ENCODE results near the gene FBXO42.

Gene FBXO42

DNA sequence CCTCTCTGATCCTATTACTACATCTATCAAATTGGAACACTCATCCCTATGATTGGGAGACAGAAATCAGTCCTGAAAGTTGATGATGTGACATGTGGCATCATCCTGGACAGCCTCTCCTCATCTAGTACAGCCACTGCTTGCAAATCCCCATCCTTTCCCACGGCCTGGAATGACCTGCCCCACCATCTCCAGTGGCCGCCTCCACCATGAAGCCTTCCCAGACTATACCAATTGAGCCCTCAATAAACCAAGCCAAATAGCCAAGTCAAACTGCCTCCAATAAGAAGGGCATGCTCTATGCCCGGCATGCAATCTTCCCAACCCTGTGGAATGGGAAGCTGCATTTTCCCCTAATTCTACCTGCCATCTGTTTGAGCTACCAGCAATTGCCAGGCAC is 139.3 kb downstream of the FBXO42 start:
- H2AFZ ChIP-seq (ENCODE audit: low read depth): no peak overlapping the region
- H3K79me2 ChIP-seq (ENCODE audit: insufficient read depth, low read depth): no peaks in the 10 kb centered on the region
- TF ChIP-seq, protein P1, sequence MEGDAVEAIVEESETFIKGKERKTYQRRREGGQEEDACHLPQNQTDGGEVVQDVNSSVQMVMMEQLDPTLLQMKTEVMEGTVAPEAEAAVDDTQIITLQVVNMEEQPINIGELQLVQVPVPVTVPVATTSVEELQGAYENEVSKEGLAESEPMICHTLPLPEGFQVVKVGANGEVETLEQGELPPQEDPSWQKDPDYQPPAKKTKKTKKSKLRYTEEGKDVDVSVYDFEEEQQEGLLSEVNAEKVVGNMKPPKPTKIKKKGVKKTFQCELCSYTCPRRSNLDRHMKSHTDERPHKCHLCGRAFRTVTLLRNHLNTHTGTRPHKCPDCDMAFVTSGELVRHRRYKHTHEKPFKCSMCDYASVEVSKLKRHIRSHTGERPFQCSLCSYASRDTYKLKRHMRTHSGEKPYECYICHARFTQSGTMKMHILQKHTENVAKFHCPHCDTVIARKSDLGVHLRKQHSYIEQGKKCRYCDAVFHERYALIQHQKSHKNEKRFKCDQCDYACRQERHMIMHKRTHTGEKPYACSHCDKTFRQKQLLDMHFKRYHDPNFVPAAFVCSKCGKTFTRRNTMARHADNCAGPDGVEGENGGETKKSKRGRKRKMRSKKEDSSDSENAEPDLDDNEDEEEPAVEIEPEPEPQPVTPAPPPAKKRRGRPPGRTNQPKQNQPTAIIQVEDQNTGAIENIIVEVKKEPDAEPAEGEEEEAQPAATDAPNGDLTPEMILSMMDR (conservative IDR thresholded peaks at IDR 0.05; ENCODE audit: low read depth, low read length): no peak
- H3K4me2 ChIP-seq: no peak overlapping the region
- no peaks in the 10 kb centered on the region for H3K27me3 ChIP-seq (ENCODE audit: insufficient read depth, low read depth)
- no peak overlapping the region for H3K9ac ChIP-seq
- H3K4me3 ChIP-seq (IDR thresholded peaks at IDR 0.05; ENCODE audit: insufficient read depth, low read depth, low read length): no peak overlapping the region
- no peaks in the 10 kb centered on the region for H3K36me3 ChIP-seq (ENCODE audit: insufficient read depth)
- H3K27ac ChIP-seq: no peak overlapping the region
- H3K4me1 ChIP-seq (ENCODE audit: low read depth, poor library complexity, severe bottlenecking): peaks cover 13% of the 10 kb centered on the region
- H4K20me1 ChIP-seq (ENCODE audit: insufficient read depth): no peaks in the 10 kb centered on the region

DNA sequence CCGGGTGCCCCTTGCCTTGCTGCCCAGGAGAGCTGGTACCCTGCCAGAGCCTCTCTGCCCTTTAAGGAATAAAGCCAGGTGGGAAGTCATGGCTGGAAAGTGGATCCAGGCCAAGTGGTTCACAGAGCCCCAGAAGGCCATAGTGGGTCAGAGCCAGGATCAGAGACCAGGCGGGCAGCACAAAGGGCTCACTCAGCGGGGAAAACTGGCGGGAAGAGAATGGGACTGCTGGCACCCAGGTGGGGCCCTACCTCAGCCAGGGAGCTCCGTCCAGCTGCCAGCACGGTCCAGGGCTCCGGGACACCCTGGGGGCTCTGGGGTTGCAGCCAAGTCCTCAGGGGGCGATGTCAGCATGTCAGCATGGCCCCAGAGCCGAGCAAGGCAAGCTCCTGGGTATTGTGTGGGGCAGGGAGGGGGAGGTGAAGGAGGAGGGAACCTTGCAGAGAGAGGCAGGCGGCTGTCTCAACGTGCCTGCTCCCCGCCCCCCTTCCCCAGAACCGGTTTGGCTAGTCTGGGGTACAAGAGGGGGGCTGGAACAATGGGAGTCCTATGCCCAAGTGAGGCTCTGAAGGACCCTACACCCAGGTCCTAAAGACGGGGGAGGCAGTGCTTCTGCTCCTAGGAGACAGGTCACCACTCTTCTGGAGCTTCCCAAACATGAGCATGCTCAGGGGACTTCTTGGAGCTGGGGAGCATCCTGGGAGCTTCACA is 139.9 kb downstream of the FBXO42 start, which contains the start of gene ARHGEF19:
ARHGEF19 (minus strand) TSS at position 402 of the 711 bp plus-strand sequence. CDS start 3,598 bp downstream, outside the sequence.
- Histone ChIP-seq H2AFZ (ENCODE audit: low read depth) (no peak within 1 kb of the TSS), H3K9ac (no peak within 1 kb of the TSS), H3K4me2 (no peak within 1 kb of the TSS), H3K79me2 (ENCODE audit: insufficient read depth, low read depth) (no peaks in the 10 kb centered on the region), H3K27me3 (ENCODE audit: insufficient read depth, low read depth) (no peaks in the 10 kb centered on the region), H4K20me1 (ENCODE audit: insufficient read depth) (no peaks in the 10 kb centered on the region), H3K4me1 (ENCODE audit: low read depth, poor library complexity, severe bottlenecking) (peaks cover 8% of the 10 kb centered on the region), H3K4me3 (IDR thresholded peaks at IDR 0.05; ENCODE audit: insufficient read depth, low read depth, low read length) (no peak within 1 kb of the TSS), H3K27ac (no peak within 1 kb of the TSS), H3K36me3 (ENCODE audit: insufficient read depth) (no peaks in the 10 kb centered on the region)
- TF ChIP-seq, protein P1 (conservative IDR thresholded peaks at IDR 0.05; ENCODE audit: low read depth, low read length): no peak

DNA sequence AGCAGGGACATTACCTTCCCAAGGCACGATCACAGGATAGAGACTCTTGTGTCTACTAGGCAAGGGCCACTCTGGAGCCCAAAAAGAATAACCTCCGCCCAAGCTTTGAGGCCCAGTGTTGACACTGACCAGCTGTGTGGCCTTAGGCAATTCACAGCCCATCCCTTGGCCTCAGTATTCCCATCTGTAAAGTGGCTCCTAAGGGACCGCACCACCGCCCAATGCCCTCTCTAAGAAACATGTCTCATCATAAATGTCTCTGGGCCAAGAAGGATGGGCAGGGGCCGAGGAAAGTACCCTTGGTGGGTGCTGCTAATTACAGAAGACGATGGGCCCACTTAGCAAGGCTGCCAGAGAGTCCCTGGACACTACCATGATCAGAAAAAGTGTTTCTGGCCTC is 140.5 kb downstream of the FBXO42 start:
- H3K36me3 ChIP-seq (ENCODE audit: insufficient read depth): no peaks in the 10 kb centered on the region
- H3K27me3 ChIP-seq (ENCODE audit: insufficient read depth, low read depth): no peaks in the 10 kb centered on the region
- H3K27ac ChIP-seq: no peak overlapping the region
- no peak overlapping the region for H3K4me3 ChIP-seq (IDR thresholded peaks at IDR 0.05; ENCODE audit: insufficient read depth, low read depth, low read length)
- no peak overlapping the region for H2AFZ ChIP-seq (ENCODE audit: low read depth)
- H3K9ac ChIP-seq: no peak overlapping the region
- H3K79me2 ChIP-seq (ENCODE audit: insufficient read depth, low read depth): no peaks in the 10 kb centered on the region
- H4K20me1 ChIP-seq (ENCODE audit: insufficient read depth): no peaks in the 10 kb centered on the region
- H3K4me1 ChIP-seq (ENCODE audit: low read depth, poor library complexity, severe bottlenecking): peaks cover 6% of the 10 kb centered on the region
- no peak overlapping the region for H3K4me2 ChIP-seq
- TF ChIP-seq, protein P1 (conservative IDR thresholded peaks at IDR 0.05; ENCODE audit: low read depth, low read length): no peak

- Histone ChIP-seq H3K4me3 (IDR thresholded peaks at IDR 0.05; ENCODE audit: insufficient read depth, low read depth, low read length) (no peak overlapping the region), H4K20me1 (ENCODE audit: insufficient read depth) (no peaks in the 10 kb centered on the region), H3K79me2 (ENCODE audit: insufficient read depth, low read depth) (no peaks in the 10 kb centered on the region), H3K36me3 (ENCODE audit: insufficient read depth) (no peaks in the 10 kb centered on the region), H3K4me1 (ENCODE audit: low read depth, poor library complexity, severe bottlenecking) (peaks cover 6% of the 10 kb centered on the region), H3K9ac (no peak overlapping the region), H3K27ac (no peak overlapping the region), H3K27me3 (ENCODE audit: insufficient read depth, low read depth) (no peaks in the 10 kb centered on the region), H3K4me2 (no peak overlapping the region), H2AFZ (ENCODE audit: low read depth) (no peak overlapping the region)
- TF ChIP-seq, protein P1 (conservative IDR thresholded peaks at IDR 0.05; ENCODE audit: low read depth, low read length): no peak
Observed at GRCh38 chr1:16210581-16210980, 141.7 kb downstream of the FBXO42 start.

Measured in KMS-11 (cell line).